Right lobe of liver (tissue), 6 donors: ENCODE results near the gene EXOSC5. TPM values are rescaled to one million over a fixed set of nuclear protein-coding genes. Genes with fewer than 3 reads are reported as not detected.
"Not testable (repeated sequence)": the region's sequence is repeated elsewhere in the genome, so short reads cannot be mapped to it uniquely, and the experiment has no call there.

Source experiments
- ATAC-seq, 4 donors: fragments of 200-7000 bp; cut with Tn5 transposase; one replicate each; pipeline ENCODE4 v1.9.1; 2020; ENCODE audit warnings: mild to moderate bottlenecking in 4 of 4, moderate library complexity in 4 of 4
- DNase-seq, 3 donors: peaks; one replicate each; pipeline ENCODE4 v3.0.0-alpha.2; 2020
- H3K27ac ChIP-seq, 3 donors: fragments of 200-600 bp; one replicate each; pipeline ENCODE4 v1.8.0; 2022
- H3K27me3 ChIP-seq, 2 donors: fragments of 200-600 bp; one replicate each; pipeline ENCODE4 v1.8.0; 2022
- H3K36me3 ChIP-seq, 4 donors: fragments of 200-600 bp; sonication (generic) in 1 of 4; one replicate each; pipeline versions ENCODE4 v1.5.1 to v1.8.0; 2017 to 2022; ENCODE audit warnings: control low read depth in 1 of 4
- H3K4me1 ChIP-seq, 4 donors: fragments of 200-600 bp; sonication (generic) in 1 of 4; one replicate each; pipeline versions ENCODE4 v1.5.1 to v1.8.0; 2017 to 2022; ENCODE audit warnings: control low read depth in 1 of 4
- H3K4me3 ChIP-seq, 3 donors: fragments of 200-600 bp; one replicate each; pipeline ENCODE4 v1.8.0; 2022
- H3K9me3 ChIP-seq, 4 donors: fragments of 200-600 bp; sonication (generic) in 1 of 4; one replicate each; pipeline versions ENCODE4 v1.5.1 to v1.8.0; 2017 to 2022; ENCODE audit warnings: control low read depth in 1 of 4
- CTCF ChIP-seq, 4 donors: fragments of 200-600 bp in 3 of 4; fragments of 450-650 bp in 1 of 4; IDR thresholded peaks; one replicate each; pipeline versions ENCODE4 v1.5.1 to v1.8.0; 2016 to 2022; ENCODE audit warnings: antibody characterized with exemption in 4 of 4, mild to moderate bottlenecking in 2 of 4
- POLR2A ChIP-seq: fragments of 450-650 bp; IDR thresholded peaks from one replicate; pipeline ENCODE4 v1.6.1; 2017; ENCODE audit warnings: antibody characterized with exemption, mild to moderate bottlenecking
- WGBS: methylation state at CpG from one replicate; pipeline ENCODE4 v1.1.6; 2018; ENCODE audit warnings: low coverage, low lambda C conversion rate; ENCODE audit not compliant: insufficient coverage; ENCODE audit errors: missing lambda C conversion rate; 5-methylcytosine and 5-hydroxymethylcytosine counted together
- intact Hi-C, 2 donors: fragments of 100-400 bp; cut with DNase I; formaldehyde crosslinking; loops; one replicate each; pipeline versions ENCODE4 v1.11.2 to v1.14.1; 2022
- total RNA-seq, 6 experiments: library from RNA; depleted of rRNA in 2 of 6; stranded (reverse); fragments of >200 nt in 2 of 6; fragmentation: NEBNext Ultra II Directional in 3 of 6; extraction: Animal tissue kit (Norgen Biotek cat#: 25700) in 3 of 6; gene quantifications; one replicate each; pipeline versions ENCODE4 v1.1.0 to v1.2.4, GENCODE V29; 2016 to 2023
- donor health status: DM: no; HTN: yes; CAD: no.
- donor health status: DM: no; HTN: no; CAD: no.
- donor health status: DM: no; HTN: no; CAD: no.
- donor health status: DM: no; HTN: yes; CAD: no.
- donor health status: DM: no; HTN: yes; CAD: no.

The EXOSC5 gene
- total RNA-seq, 6 experiments from 2014 or later, result 6.1 to 26.6 (median 14.1) TPM

- peaks cover 0 to 1% (median under 1%) of the 10 kb centered on the region in 4 donors for H3K36me3 ChIP-seq
- DNase-seq, result no peak
- WGBS, result 78% methylated on average over 3 of the region's 5 CpGs
- no peak for TF ChIP-seq CTCF (IDR thresholded peaks at IDR 0.05)
- no peak for TF ChIP-seq POLR2A
- no peak for ATAC-seq
- no peak overlapping the region for H3K4me3 ChIP-seq
- intact Hi-C loops, result no loop called here
- H3K27me3 ChIP-seq, result no peaks in the 10 kb centered on the region
- no peak overlapping the region for H3K27ac ChIP-seq
- H3K9me3 ChIP-seq, result no peaks in the 10 kb centered on the region
- no peaks in the 10 kb centered on the region for H3K4me1 ChIP-seq
Observed at GRCh38 chr19:41384351-41384750, 12.8 kb downstream of the EXOSC5 start.

GRCh38 chr19:41381536-41381935 lies 15.6 kb downstream of the EXOSC5 start:
- H3K9me3 ChIP-seq, H3K4me1 ChIP-seq, H3K27ac ChIP-seq, H3K4me3 ChIP-seq, DNase-seq, intact Hi-C loops, H3K36me3 ChIP-seq, ATAC-seq, H3K27me3 ChIP-seq: not testable (repeated sequence)
- 92% methylated on average over 8 of the region's 8 CpGs for WGBS

- peak in 2 of 4 donors; percentile 10 to 14 for ATAC-seq
- no peak overlapping the region for H3K27ac ChIP-seq
- 57% methylated on average over 3 of the region's 9 CpGs for WGBS
- no peaks in the 10 kb centered on the region for H3K36me3 ChIP-seq
- TF ChIP-seq CTCF (IDR thresholded peaks at IDR 0.05) (no peak), POLR2A (no peak)
- no peaks in the 10 kb centered on the region for H3K9me3 ChIP-seq
- intact Hi-C loops, result no loop called here
- peaks cover 0 to 12% (median 3%) of the 10 kb centered on the region in 4 donors for H3K4me1 ChIP-seq
- no peak overlapping the region for H3K4me3 ChIP-seq
- no peak for DNase-seq
- H3K27me3 ChIP-seq, result no peaks in the 10 kb centered on the region
Observed at GRCh38 chr19:41377977-41378709, 19.0 kb downstream of the EXOSC5 start.

- Histone ChIP-seq H3K9me3 (no peaks in the 10 kb centered on the region), H3K27ac (peak overlapping the region in 1 of 3 donors; percentile 33), H3K36me3 (no peaks in the 10 kb centered on the region), H3K27me3 (no peaks in the 10 kb centered on the region), H3K4me3 (peak overlapping the region; percentile 54 to 57 (median 56)), H3K4me1 (peaks cover 0 to 12% (median 3%) of the 10 kb centered on the region in 4 donors)
- WGBS, result 56% methylated on average over 8 of the region's 8 CpGs
- no peak for TF ChIP-seq POLR2A
- no peak for TF ChIP-seq CTCF (IDR thresholded peaks at IDR 0.05)
- intact Hi-C loops, result no loop called here
- ATAC-seq (peak; percentile 20 to 45 (median 22)), DNase-seq (no peak)
Observed at GRCh38 chr19:41376998-41377365, 20.2 kb downstream of the EXOSC5 start.

- no peaks in the 10 kb centered on the region for H3K9me3 ChIP-seq
- intact Hi-C loops, result no loop called here
- peak; percentile 62 to 69 (median 66) for ATAC-seq
Observed at GRCh38 chr19:41376241-41376997, 20.7 kb downstream of the EXOSC5 start, which contains the start of gene TMEM91. TSS of gene TMEM91 (plus strand) at chr19:41376533. CDS start at chr19:41378310, 1,777 bp downstream.

More at GRCh38 chr19:41376241-41376997, 20.7 kb downstream of the EXOSC5 start, which contains the start of gene TMEM91:
- Histone ChIP-seq H3K36me3 (no peaks in the 10 kb centered on the region), H3K4me1 (peaks cover 0 to 12% (median 3%) of the 10 kb centered on the region in 4 donors), H3K27me3 (no peaks in the 10 kb centered on the region), H3K4me3 (peak within 1 kb of the TSS; percentile 54 to 57 (median 56)), H3K27ac (peak within 1 kb of the TSS; percentile 33 to 54 (median 44))
- TF ChIP-seq POLR2A, result no peak
- WGBS, result 3% methylated on average over 15 of the region's 47 CpGs
- DNase-seq, result peak in 1 of 3 donors; percentile 48
